Measurements from ENCODE around the gene HDGFL2.

The HDGFL2 gene

GRCh38 chr19:4446704-4447200, 25.3 kb upstream of the HDGFL2 start:
- no peak overlapping the region for H3K4me3 ChIP-seq (ENCODE audit: low read depth, low read length)
- H3K36me3 ChIP-seq (ENCODE audit: insufficient read depth, low read length), result no peaks in the 10 kb centered on the region
- no peak overlapping the region for H3K27ac ChIP-seq (ENCODE audit: low read depth, low read length)

GRCh38 chr19:4447327-4448146, 24.6 kb upstream of the HDGFL2 start:
- H3K4me1 ChIP-seq (ENCODE audit: control insufficient read depth, insufficient read depth, low read length, unreplicated experiment), result no peaks in the 10 kb centered on the region
- no peaks in the 10 kb centered on the region for H3K79me2 ChIP-seq (ENCODE audit: control insufficient read depth, insufficient read depth, low read length, unreplicated experiment)
- no peak overlapping the region for H3K27ac ChIP-seq (ENCODE audit: low read depth, low read length)
- H3K27me3 ChIP-seq (ENCODE audit: insufficient read depth, low read length), result no peaks in the 10 kb centered on the region
- H3K36me3 ChIP-seq (ENCODE audit: insufficient read depth, low read length), result no peaks in the 10 kb centered on the region
- H3K4me3 ChIP-seq (ENCODE audit: low read depth, low read length), result no peak overlapping the region
- H2AFZ ChIP-seq (ENCODE audit: low read length, unreplicated experiment), result no peak overlapping the region

More at GRCh38 chr19:4446704-4447200, 25.3 kb upstream of the HDGFL2 start:
- no peak overlapping the region for H2AFZ ChIP-seq (ENCODE audit: low read length, unreplicated experiment)
- no peaks in the 10 kb centered on the region for H3K79me2 ChIP-seq (ENCODE audit: control insufficient read depth, insufficient read depth, low read length, unreplicated experiment)
- H3K4me1 ChIP-seq (ENCODE audit: control insufficient read depth, insufficient read depth, low read length, unreplicated experiment), result no peaks in the 10 kb centered on the region
- no peaks in the 10 kb centered on the region for H3K27me3 ChIP-seq (ENCODE audit: insufficient read depth, low read length)

GRCh38 chr19:4448147-4448985, 23.7 kb upstream of the HDGFL2 start:
- no peaks in the 10 kb centered on the region for H3K36me3 ChIP-seq (ENCODE audit: insufficient read depth, low read length)
- no peaks in the 10 kb centered on the region for H3K27me3 ChIP-seq (ENCODE audit: insufficient read depth, low read length)
- H3K27ac ChIP-seq (ENCODE audit: low read depth, low read length), result no peak overlapping the region

GRCh38 chr19:4449022-4449638, 23.0 kb upstream of the HDGFL2 start:
- no peaks in the 10 kb centered on the region for H3K4me1 ChIP-seq (ENCODE audit: control insufficient read depth, insufficient read depth, low read length, unreplicated experiment)
- H2AFZ ChIP-seq (ENCODE audit: low read length, unreplicated experiment), result no peak overlapping the region
- H3K27ac ChIP-seq (ENCODE audit: low read depth, low read length), result no peak overlapping the region
- H3K27me3 ChIP-seq (ENCODE audit: insufficient read depth, low read length), result no peaks in the 10 kb centered on the region
- H3K4me3 ChIP-seq (ENCODE audit: low read depth, low read length), result no peak overlapping the region
- H3K36me3 ChIP-seq (ENCODE audit: insufficient read depth, low read length), result no peaks in the 10 kb centered on the region
- peaks cover 6% of the 10 kb centered on the region for H3K79me2 ChIP-seq (ENCODE audit: control insufficient read depth, insufficient read depth, low read length, unreplicated experiment)

More at GRCh38 chr19:4448147-4448985, 23.7 kb upstream of the HDGFL2 start:
- Histone ChIP-seq H2AFZ (ENCODE audit: low read length, unreplicated experiment) (no peak overlapping the region), H3K4me1 (ENCODE audit: control insufficient read depth, insufficient read depth, low read length, unreplicated experiment) (no peaks in the 10 kb centered on the region), H3K79me2 (ENCODE audit: control insufficient read depth, insufficient read depth, low read length, unreplicated experiment) (peaks cover 4% of the 10 kb centered on the region), H3K4me3 (ENCODE audit: low read depth, low read length) (no peak overlapping the region)

GRCh38 chr19:4449639-4450028, 22.5 kb upstream of the HDGFL2 start:
- H3K4me1 ChIP-seq (ENCODE audit: control insufficient read depth, insufficient read depth, low read length, unreplicated experiment), result peaks cover 3% of the 10 kb centered on the region
- H3K27ac ChIP-seq (ENCODE audit: low read depth, low read length), result no peak overlapping the region
- H3K27me3 ChIP-seq (ENCODE audit: insufficient read depth, low read length), result no peaks in the 10 kb centered on the region
- H3K4me3 ChIP-seq (ENCODE audit: low read depth, low read length), result no peak overlapping the region
- no peaks in the 10 kb centered on the region for H3K36me3 ChIP-seq (ENCODE audit: insufficient read depth, low read length)
- H2AFZ ChIP-seq (ENCODE audit: low read length, unreplicated experiment), result no peak overlapping the region
- H3K79me2 ChIP-seq (ENCODE audit: control insufficient read depth, insufficient read depth, low read length, unreplicated experiment), result peaks cover 11% of the 10 kb centered on the region

- no peak overlapping the region for H3K27ac ChIP-seq (ENCODE audit: low read depth, low read length)
- H3K27me3 ChIP-seq (ENCODE audit: insufficient read depth, low read length), result no peaks in the 10 kb centered on the region
- no peak overlapping the region for H3K4me3 ChIP-seq (ENCODE audit: low read depth, low read length)
- no peak overlapping the region for H2AFZ ChIP-seq (ENCODE audit: low read length, unreplicated experiment)
- H3K79me2 ChIP-seq (ENCODE audit: control insufficient read depth, insufficient read depth, low read length, unreplicated experiment), result peaks cover 25% of the 10 kb centered on the region
- peaks cover 18% of the 10 kb centered on the region for H3K4me1 ChIP-seq (ENCODE audit: control insufficient read depth, insufficient read depth, low read length, unreplicated experiment)
- no peaks in the 10 kb centered on the region for H3K36me3 ChIP-seq (ENCODE audit: insufficient read depth, low read length)
Measured at GRCh38 chr19:4452230-4452990, 19.7 kb upstream of the HDGFL2 start.

GRCh38 chr19:4453232-4454179, 18.6 kb upstream of the HDGFL2 start:
- H3K4me1 ChIP-seq (ENCODE audit: control insufficient read depth, insufficient read depth, low read length, unreplicated experiment), result peaks cover 18% of the 10 kb centered on the region
- no peak overlapping the region for H2AFZ ChIP-seq (ENCODE audit: low read length, unreplicated experiment)
- H3K4me3 ChIP-seq (ENCODE audit: low read depth, low read length), result no peak overlapping the region
- H3K36me3 ChIP-seq (ENCODE audit: insufficient read depth, low read length), result no peaks in the 10 kb centered on the region
- no peak overlapping the region for H3K27ac ChIP-seq (ENCODE audit: low read depth, low read length)
- no peaks in the 10 kb centered on the region for H3K27me3 ChIP-seq (ENCODE audit: insufficient read depth, low read length)
- peaks cover 25% of the 10 kb centered on the region for H3K79me2 ChIP-seq (ENCODE audit: control insufficient read depth, insufficient read depth, low read length, unreplicated experiment)

- H3K36me3 ChIP-seq (ENCODE audit: insufficient read depth, low read length), result no peaks in the 10 kb centered on the region
Measured at GRCh38 chr19:4454747-4455718, 17.1 kb upstream of the HDGFL2 start.

More at GRCh38 chr19:4454747-4455718, 17.1 kb upstream of the HDGFL2 start:
- no peaks in the 10 kb centered on the region for H3K27me3 ChIP-seq (ENCODE audit: insufficient read depth, low read length)
- peaks cover 18% of the 10 kb centered on the region for H3K4me1 ChIP-seq (ENCODE audit: control insufficient read depth, insufficient read depth, low read length, unreplicated experiment)
- peaks cover 25% of the 10 kb centered on the region for H3K79me2 ChIP-seq (ENCODE audit: control insufficient read depth, insufficient read depth, low read length, unreplicated experiment)
- no peak overlapping the region for H2AFZ ChIP-seq (ENCODE audit: low read length, unreplicated experiment)
- H3K27ac ChIP-seq (ENCODE audit: low read depth, low read length), result peak overlapping the region; percentile 86
- H3K4me3 ChIP-seq (ENCODE audit: low read depth, low read length), result peak overlapping the region; percentile 99

Measured in ACC112 (cell line).